ENCODE data around the gene NRBP1.

The NRBP1 gene

DNA sequence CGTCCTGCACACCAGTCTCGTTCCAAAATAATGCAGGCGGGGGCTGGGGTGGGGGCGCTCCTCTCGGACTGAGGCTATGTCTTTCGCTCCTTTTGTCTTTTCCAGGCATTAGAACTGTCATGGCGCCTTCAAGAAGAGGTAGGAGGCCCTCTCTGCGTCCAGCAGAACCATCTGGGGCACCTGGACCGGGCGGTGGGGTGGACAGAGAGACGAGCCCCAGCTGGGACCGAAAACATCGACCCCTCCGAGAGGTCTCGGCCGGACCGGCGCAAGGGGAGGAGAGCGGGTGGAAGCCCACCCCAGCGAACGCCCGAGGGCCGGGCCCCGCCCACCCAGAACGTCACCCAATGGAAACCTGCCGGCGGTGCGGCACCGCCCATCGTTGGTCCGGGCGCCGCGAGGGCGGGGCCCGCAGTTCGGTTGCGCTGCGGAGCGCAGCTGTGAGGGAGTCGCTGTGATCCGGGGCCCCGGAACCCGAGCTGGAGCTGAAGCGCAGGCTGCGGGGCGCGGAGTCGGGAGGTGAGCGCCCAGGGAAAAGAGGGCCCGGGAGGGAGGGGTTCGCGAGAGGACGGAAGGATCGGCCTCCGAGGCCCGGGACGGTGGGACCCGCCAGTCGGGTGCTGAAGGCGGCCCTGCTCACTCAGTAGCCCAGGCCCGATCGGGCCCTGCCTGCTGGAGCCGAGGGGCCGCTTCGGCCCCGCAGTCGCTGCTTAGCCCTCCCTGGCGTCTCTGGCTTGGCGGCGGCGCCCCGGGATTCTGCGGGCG lies at the start of gene NRBP1:
Gene NRBP1 (plus strand): TSS at position 419 of the 765 bp plus-strand sequence. CDS start 4,643 bp downstream, outside the sequence.
- DNase-seq (ENCODE audit: low read depth in 2 of 2): peak; percentile 58 to 68

DNA sequence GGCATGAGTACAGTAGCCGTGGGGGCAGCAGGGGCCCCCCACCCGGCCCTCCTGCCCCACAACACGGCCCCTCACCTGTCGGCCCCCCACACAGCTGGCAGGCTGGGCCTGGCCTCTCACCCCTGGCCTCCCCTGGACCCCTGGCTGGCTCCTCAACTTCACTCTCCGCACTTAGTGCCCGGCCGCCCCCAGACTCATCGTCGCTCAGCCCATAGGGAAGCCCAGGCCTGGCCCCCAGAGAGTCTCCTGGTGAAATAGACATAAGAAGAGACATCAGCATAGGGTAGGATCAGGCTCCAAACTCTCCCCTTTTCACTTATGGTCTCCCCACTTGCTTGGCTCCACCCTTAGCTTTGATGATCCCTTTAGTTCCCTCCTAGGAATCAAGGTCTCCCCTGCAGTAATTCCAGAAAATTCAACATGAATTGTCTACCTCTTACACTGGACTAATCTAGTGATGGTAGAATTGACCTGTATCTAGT lies 49.6 kb upstream of the NRBP1 start:
- no peak for DNase-seq (ENCODE audit: low read depth in 2 of 2)

DNA sequence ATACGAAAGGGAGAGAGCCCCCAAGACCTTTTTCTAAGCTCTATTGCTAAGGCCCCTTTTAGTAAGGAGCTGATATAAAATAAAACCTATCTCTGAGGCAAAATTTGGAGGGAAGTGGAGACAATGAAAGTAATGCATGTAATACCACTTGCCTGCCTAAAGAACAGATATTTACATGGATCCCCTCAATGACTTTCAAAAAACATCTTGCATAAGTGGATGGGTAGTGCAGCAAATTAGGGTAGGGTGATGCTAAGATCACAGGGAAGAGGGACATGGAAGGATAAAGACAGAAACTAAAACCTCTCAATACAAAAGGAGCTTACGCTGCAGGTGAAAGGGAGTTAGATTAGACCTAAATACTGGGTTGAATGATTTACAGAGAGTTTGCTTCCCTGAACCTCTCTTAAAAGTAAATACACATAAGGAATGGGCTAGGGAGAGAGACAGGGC lies 49.0 kb upstream of the NRBP1 start:
- no peak for DNase-seq (ENCODE audit: low read depth in 2 of 2)

DNA sequence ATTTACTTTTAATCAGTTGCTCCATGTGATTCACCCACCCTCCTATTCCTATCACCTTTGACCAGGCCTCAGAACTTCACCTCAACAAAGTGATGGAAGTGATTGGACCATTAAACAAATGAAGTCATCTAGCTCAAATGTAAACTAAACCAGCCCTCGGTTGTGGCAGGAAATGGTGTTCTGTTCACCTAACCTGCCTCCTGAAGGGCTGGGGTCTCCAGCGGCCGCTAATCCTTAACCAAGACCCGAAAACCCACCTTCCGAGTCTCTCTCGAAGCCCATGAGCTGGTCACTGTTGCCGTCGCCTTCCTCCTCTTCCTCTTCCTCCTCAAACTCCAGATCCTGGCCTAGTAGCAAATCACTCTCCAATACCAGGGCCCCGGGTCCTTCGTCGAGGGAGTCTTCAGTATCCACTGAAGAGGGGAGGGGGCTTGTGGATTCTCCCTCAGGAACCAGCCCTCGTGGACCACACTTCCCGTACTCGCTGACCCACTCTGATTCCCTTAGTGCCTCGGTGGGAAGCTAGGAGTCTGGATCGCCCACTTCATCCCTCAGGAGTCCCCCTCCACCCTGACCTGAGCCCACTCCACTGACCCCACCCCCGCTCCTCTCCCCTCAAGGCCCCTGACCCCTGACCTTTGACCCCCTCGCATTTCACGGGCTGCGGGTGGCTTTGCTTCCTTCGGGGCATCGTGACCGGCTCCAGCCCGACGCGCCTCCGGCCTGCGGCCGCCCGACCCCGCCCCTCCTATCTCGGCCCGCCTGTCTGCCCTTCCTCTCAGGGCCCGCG lies 48.4 kb upstream of the NRBP1 start:
- no peak for DNase-seq (ENCODE audit: low read depth in 2 of 2)

DNA sequence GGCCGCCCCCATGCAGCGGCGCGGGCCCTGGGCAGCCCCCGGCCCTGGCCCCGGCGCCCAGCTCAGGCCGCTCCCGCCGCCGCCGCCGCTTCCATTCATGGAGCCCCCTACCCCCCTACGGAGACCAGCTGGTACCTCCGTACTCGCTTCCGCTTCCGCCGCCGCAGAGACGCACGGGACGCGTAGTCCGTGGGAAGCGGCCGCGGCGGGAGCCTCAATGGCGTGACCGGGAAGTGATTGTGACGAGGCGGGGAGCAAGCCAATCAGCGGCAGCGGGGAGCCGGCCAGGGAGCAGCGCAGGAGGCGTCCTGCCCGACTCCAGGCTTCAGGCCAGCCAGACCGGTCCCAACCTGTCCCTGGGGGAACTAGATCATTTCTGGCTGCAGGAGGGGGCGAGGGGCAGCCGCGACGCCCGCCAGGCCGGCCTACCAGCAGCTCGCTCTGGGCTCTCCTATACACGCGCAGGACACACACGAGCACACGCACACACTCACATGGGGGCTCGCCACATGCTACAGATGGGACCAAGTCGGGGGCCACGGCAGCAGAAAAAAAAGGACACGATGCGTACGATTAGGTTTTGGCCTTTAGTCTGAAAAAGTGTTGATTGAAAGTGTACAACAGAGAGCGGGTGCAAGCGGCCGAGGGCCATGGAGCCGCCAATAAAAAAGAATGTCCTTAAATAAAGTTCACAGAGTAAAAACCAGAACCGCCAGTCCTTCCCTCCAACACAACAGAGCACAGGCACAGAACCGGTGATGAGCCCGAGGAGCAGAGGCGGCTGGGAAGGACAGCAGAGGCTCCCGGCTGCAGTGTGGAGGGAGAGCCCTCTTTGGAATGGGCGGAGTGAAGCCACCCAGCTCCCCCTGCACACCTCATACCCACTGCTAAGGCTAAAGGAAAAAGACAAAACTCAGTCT lies 47.5 kb upstream of the NRBP1 start, which contains the start of gene ZNF513:
Gene ZNF513 (minus strand): TSS at position 109 of the 920 bp plus-strand sequence. CDS start 208 bp downstream, outside the sequence.
- DNase-seq (ENCODE audit: low read depth in 2 of 2): peak; percentile 84 to 88

DNA sequence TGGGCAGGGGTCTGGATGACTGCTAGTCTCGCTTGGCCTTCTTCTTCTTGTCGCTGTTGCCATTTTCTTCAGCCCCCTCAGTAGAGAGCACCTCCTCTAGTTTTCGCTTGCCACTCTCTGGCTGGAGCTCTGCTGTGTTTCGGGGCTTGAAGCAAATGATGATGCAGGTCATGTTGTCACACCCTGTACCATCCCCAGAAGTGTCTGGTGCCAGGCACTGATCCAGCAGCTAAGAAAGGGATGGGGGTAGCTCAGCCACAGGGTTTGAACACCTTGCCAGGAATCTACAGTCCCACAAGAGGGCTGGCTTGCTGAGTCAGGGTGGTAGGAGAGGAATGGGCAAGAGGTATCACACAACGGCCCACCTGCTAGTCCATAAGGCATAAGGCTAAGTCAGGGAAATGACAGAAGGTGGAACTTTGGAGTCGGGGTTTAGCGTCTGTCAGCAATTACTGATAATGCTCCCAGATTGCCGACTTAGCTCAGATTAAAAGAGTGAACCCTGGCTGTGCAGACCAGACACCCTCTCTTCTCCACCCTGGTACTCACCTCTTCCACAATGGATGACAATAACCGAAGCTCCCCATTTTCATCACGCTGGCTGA lies 46.8 kb upstream of the NRBP1 start:
- no peak for DNase-seq (ENCODE audit: low read depth in 2 of 2)

DNA sequence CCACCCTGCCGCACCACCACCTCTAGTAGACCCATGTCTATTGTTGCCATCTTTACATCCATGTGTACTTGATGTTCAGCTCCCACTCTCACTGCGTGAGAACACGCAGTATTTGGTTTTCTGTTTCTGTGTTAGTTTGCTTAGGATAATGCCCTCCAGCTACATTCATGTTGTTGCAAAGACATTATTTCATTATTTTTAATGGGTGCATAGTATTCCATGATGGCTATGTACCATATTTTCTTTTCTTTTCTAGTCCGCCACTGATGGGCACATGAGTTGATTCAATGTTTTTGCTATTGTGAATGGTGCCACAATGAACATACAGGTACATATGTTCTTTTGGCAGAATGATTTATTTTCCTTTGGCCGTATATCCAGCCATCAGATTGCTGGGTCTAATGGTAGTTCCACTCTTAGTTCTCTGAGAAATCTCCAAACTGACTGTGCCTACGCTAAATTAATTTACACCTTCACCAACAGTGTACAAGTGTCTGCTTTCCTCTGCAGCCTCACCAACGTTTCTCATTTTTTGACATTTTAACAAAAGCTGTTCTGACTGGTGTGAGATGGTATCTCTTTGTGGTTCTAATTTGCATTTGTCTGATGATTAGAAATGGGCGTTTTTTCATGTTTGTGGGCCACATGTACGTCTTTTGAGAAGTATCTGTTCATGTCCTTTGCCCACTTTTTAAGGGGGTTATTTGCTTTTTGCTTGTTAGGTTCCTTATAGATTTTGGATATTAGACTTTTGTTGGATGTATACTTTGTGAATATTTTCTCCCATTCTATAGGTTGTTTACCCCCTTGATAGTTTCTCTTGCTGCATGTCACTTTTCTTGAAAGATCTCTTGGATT lies 37.4 kb upstream of the NRBP1 start:
- no peak for DNase-seq (ENCODE audit: low read depth in 2 of 2)

DNA sequence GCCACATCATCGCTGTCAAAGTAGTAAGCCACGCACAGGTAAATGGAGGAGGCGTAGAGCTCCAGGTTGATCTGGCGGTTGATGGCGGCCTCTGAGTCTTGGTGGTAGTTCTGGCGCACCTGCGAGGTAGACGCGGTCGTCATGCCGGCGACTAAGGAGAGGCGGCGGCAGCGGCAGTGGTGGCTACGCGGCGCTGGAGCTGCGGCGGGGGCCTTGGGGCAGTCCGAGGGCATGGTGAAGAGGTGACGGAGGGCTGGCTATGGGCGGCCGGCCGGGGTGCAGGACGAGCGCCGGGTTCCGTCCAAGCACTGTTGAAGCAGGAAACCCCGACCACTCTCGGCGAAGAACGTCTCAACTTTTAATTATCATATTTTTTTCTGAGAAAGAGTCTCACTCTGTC lies 35.2 kb upstream of the NRBP1 start:
- DNase-seq (ENCODE audit: low read depth in 2 of 2): no peak

DNA sequence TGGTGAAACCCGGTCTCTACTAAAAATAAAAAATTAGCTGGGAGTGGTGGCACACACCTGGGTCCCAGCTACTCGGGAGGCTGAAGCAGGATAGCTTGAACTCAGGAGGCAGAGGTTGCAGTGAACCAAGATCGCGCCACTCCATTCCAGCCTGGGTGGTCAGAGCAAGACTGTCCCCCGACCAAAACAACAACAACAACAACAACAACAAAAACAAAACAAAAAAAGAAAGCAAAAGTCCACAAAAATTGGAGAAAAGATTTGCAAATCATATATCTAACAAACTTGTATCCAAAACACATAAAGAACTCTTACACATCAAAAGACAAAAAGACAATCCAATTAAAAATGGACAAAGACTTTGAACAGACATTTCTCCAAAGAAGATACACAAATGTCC lies 29.5 kb upstream of the NRBP1 start:
- DNase-seq (ENCODE audit: low read depth in 2 of 2): no peak

DNA sequence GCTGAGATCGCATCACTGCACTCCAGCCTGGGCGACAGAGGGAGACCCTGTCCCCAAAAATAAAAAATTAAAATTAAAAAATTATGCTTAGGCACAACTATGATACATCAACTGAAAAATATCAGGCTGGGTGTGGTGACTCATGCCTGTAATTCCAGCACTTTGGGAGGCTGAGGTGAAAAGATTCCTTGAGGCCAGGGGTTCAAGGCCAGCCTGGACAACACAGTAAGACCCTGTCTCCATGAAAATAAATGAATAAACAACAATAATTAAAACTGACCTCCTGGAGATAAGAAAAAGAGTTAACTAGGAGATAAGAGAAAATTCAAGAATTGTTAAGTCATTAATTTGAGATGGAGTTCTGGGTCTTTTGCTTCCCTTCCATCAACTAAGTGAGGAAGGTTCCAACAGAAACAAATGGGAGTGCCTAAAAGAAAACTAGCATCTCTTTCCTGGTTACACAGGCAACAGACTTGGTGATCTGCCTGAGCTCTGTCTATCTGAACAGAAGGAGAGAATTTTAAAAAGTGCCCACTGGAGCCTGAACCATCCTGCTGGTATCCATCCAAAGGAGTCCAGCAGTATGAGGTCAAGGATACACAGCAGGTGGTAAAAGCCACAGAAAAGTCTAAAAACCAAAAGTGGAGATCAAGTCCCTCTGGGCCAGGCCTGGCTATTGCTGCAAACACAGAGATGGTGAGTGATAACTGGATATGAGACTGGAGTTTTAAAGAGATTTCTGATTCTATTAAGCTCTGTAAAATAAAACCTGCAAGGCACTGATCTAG lies 27.9 kb upstream of the NRBP1 start:
- no peak for DNase-seq (ENCODE audit: low read depth in 2 of 2)

DNA sequence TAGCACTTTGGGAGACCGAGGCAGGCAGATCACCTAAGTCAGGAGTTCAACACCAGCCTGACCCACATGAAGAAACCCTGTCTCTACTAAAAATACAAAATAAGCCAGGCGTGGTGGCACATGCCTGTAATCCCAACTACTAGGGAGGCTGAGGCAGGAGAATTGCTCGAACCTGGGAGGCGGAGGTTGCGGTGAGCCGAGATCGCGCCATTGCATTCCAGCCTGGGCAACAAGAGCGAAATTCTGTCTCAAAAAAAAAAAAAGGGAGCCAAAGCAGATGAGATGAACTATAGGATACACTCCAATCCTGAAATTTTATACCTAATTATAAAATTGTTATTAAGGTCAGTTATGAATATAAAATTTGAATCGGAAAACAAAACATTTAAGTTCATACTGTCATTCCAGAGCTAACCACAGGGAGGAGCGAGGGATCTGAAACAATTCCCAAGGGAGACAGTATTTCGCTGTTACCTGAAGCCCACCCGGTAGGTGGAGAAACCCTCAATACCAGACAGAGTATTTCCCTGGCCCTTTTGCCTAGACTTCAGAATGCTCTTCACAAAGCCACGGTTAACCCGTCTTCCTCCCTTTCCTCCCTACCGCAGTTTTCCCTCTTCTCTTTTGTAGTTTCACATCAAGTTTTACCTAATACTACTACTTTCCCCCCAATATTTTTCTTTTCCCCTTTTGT lies 20.5 kb upstream of the NRBP1 start:
- peak in 1 of 2 experiments; percentile 3 for DNase-seq (ENCODE audit: low read depth in 2 of 2)

DNA sequence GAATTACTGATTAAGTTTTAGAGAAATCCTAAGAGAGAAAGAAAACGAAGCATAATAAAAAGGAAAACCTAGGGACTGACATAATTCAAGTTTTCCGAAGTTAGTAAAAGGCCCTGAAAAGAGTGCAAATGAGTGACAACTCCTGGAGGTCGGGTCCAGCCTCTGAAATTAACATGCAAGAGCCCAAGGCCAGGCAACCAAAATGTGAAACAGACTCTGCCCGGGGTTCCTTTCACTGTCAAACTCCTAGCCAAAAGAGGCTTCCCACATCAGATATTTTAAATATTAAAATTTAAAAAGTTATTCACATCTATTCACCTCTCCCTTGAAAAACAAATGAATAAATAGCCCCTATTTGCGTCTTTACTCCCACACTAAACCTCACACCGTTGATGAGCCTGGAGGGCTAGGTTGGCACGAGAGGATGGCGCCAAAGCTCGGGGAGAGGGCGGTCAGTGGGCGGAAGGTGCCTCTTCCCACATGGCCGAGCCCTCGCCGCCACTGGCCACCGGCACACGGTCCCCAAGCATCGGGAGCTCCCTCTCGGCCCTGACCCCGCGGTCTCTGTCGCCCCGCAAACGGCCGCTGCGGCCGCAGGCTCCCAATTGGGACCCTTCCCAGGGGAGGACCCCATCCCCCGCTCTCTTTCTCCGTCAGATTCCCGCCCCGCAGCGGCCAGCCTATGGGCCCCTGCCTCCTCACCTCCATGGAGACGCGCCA lies 19.7 kb upstream of the NRBP1 start:
- no peak for DNase-seq (ENCODE audit: low read depth in 2 of 2)

DNA sequence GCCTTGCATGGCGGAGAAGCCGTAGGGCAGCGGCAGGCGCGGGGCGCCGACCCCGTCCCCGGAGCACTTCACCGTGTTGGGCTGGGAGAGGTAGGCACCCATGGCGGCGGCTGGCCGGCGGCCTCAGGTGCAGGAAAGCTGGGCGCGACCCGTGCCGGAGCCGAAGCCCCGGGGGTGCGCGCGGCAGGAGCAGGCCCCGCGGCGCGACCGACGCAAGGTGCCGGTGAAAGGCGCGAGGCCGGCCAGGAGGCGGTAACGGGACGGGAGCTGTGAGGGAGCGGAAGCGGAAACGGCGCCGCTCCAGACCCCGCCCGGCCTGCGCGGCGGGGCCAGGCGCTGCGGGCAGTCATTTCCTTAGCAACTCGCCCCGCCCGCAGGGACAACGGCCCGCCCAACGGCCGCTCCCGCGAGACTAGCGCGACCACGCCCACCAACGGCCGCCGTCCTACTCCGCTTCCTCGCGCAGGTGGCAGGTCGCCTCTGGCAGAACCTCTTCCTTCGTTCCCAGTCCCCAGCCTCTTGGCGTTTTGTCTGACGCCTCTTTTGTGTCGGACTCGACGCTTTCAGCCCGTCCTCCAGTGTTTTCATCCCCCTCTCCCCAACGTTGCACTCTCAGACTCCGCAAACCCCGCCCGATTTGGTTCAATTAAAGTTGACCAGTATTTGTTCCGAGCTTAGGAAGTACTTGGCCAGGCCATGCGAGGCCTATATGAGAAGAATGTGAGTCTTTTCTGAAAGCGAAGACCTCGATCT lies 18.9 kb upstream of the NRBP1 start, which contains the start of gene PPM1G:
Gene PPM1G (minus strand): TSS at position 271 of the 753 bp plus-strand sequence. CDS start 169 bp downstream, at position 102.
- DNase-seq (ENCODE audit: low read depth in 2 of 2): peak; percentile 68 to 74

DNA sequence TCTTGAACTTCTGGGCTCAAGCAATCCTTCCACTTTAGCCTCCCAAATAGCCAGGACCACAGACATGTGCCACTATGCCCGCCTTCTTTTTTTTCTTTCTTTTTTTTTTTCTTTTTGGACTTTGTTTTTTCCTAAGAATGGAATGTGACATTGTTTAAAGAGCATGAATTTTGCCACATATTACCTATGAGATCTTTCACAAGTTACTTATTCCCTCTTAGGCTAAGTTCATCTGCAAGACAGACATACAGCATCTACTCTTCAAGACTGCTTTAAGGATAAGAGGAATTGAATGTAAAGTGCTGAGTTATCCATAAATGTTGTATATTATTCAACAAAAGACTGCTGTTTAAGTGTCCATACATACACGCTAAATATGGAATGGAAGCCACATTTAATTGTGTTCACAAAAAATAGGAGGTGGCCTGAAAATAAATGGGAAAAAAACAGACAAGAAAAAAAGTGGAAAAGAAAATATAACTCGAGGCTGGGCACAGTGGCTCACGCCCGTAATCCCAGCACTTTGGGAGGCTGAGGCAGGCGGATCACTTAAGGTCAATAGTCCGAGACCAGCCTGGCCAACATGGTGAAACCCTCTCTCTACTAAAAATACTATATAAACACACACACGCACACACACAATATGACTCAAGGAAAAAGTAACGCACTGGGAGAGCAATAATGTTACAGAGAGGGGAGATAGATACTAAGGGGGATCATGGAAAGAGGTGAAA lies 15.8 kb upstream of the NRBP1 start:
- no peak for DNase-seq (ENCODE audit: low read depth in 2 of 2)

DNA sequence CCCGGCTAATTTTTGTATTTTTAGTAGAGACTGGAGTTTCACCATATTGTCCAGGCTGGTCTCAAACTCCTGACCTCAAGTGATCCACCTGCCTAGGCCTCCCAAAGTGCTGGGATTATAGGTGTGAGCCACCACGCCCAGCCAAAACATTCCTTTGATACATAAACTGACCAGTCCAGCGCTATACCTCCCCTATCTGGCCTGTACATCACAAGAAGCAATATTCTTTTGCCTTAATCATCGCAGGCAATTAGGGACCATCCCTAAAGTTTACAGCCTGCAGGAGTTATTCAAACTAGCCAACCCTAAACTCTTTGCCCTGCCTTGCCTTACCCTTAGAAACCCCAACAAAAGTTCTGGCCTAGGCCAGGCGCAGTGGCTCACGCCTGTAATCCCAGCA lies 12.3 kb upstream of the NRBP1 start:
- DNase-seq (ENCODE audit: low read depth in 2 of 2): no peak

DNA sequence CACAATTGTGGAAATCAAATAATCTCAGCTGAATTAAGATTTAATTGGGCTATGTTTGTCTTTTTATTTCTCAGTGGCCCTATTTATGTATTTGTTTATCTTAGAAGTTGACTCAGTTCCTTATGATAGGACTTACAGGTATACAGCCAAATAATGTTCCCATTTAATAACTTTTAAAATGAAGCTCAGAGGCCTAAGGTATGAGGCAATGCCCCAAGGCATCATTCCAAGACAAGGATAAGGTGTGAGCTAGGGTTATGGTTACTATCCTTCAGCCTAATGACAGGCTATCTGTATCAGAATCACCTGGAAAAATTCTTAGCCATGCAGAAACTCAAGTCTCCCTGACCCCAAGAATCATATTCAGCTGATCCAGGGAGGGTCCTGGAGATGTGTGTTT lies 7.4 kb upstream of the NRBP1 start:
- no peak for DNase-seq (ENCODE audit: low read depth in 2 of 2)

All from fibroblast of skin of left biceps (primary cell).